A673 (cell line): ENCODE data around the gene COL5A3. TPM values are rescaled to one million over a fixed set of nuclear protein-coding genes. Genes with fewer than 3 reads are reported as not detected.
"Not testable (repeated sequence)": the region's sequence is repeated elsewhere in the genome, so short reads cannot be mapped to it uniquely, and the experiment has no call there.

Experiments used
- BruUV-seq: library from RNA; stranded (reverse); fragments of 400-500 nt; replicated peaks from 2 replicates; lab custom pipeline; 2021; lab: Mats Ljungman, UMichigan
- CTCF ChIA-PET: fragments of 300-600 bp; sonication (Branson Sonifier 250); formaldehyde crosslinking; loops from one replicate; lab custom pipeline; 2022; ENCODE audit warnings: antibody characterized with exemption; lab: Charles Lee
- POLR2A ChIA-PET: fragments of 300-600 bp; sonication (Branson Sonifier 250); formaldehyde crosslinking; loops from one replicate; lab custom pipeline; 2022; ENCODE audit warnings: antibody characterized with exemption; ENCODE audit not compliant: low non-redundant PET; lab: Charles Lee
- DNase-seq: peaks from one replicate; pipeline ENCODE4 v3.0.0-alpha.2; 2015; ENCODE audit warnings: low spot score
- H3K27ac ChIP-seq: fragments of 200-600 bp; sonication (generic); 2 replicates; pipeline ENCODE4 v1.5.1; 2016; ENCODE audit warnings: mixed run types, low read depth, mild to moderate bottlenecking, mixed read lengths, antibody characterized with exemption, low read length; ENCODE audit not compliant: poor library complexity, severe bottlenecking
- H3K27me3 ChIP-seq: fragments of 200-600 bp; sonication (generic); replicated peaks from 2 replicates; pipeline ENCODE4 v1.6.1; 2017; ENCODE audit warnings: mixed run types, low read depth, mild to moderate bottlenecking, mixed read lengths, antibody characterized with exemption, low read length; ENCODE audit not compliant: insufficient read depth, poor library complexity
- H3K36me3 ChIP-seq: fragments of 200-600 bp; sonication (generic); 2 replicates; pipeline ENCODE4 v1.6.1; 2016; ENCODE audit warnings: mixed run types, mild to moderate bottlenecking, mixed read lengths, antibody characterized with exemption, low read length; ENCODE audit not compliant: insufficient read depth, poor library complexity, severe bottlenecking
- H3K4me1 ChIP-seq: fragments of 200-600 bp; sonication (generic); 2 replicates; pipeline ENCODE4 v1.6.1; 2017; ENCODE audit warnings: mixed run types, mild to moderate bottlenecking, mixed read lengths, antibody characterized with exemption, low read length; ENCODE audit not compliant: insufficient read depth, poor library complexity, severe bottlenecking
- H3K4me3 ChIP-seq: fragments of 200-600 bp; sonication (generic); 2 replicates; pipeline ENCODE4 v1.5.1; 2016; ENCODE audit warnings: low read depth, mixed run types, mild to moderate bottlenecking, mixed read lengths, low read length; ENCODE audit not compliant: poor library complexity, severe bottlenecking
- H3K9me3 ChIP-seq: fragments of 200-600 bp; sonication (generic); 2 replicates; pipeline ENCODE4 v1.6.1; 2016; ENCODE audit warnings: mixed run types, low read depth, mild to moderate bottlenecking, mixed read lengths, antibody characterized with exemption, low read length; ENCODE audit not compliant: poor library complexity, severe bottlenecking
- CTCF ChIP-seq: fragments of 300-800, 200-600 bp; sonication (generic); conservative IDR thresholded peaks from 2 replicates; pipeline ENCODE4 v1.5.1; 2017; ENCODE audit warnings: low read depth, mild to moderate bottlenecking, antibody characterized with exemption, low read length, moderate library complexity, mixed read lengths
- EZH2 ChIP-seq: fragments of 200-600 bp; sonication (generic); IDR thresholded peaks from 2 replicates; pipeline ENCODE4 v1.6.1; 2017; ENCODE audit warnings: borderline replicate concordance, low read depth, mild to moderate bottlenecking, mixed read lengths, antibody characterized with exemption, low read length; ENCODE audit not compliant: poor library complexity, severe bottlenecking
- intact Hi-C: fragments of 100-400 bp; cut with micrococcal nuclease; formaldehyde crosslinking; loops from one replicate; pipeline ENCODE4 v1.10.0; 2022; ENCODE audit not compliant: unreplicated experiment
- total RNA-seq: library from RNA; stranded (reverse); gene quantifications from 2 replicates; pipeline ENCODE4 v1.2.3, GENCODE V29; 2021

The COL5A3 gene
- total RNA-seq, 1 experiment from 2014 or later = 6.8 TPM

GRCh38 chr19:9953802-9954542 lies 56.3 kb downstream of the COL5A3 start:
- intact Hi-C loops = no loop called here
- Histone ChIP-seq H3K4me3 (no peak overlapping the region), H3K27ac (peak overlapping the region; percentile 58), H3K9me3 (no peaks in the 10 kb centered on the region), H3K36me3 (no peaks in the 10 kb centered on the region), H3K4me1 (peaks cover 11% of the 10 kb centered on the region), H3K27me3 (no peaks in the 10 kb centered on the region)
- no peak for TF ChIP-seq EZH2
- TF ChIP-seq CTCF = no peak
- BruUV-seq = no TSS peak
- DNase-seq = peak; percentile 60
- ChIA-PET CTCF (interaction anchor here (0.7 kb wide), 1 partner anchor 46 kb away, joined by 6 read pairs; no protein-coding TSS in a partner anchor), POLR2A (no interaction called here)

GRCh38 chr19:9952276-9952675 lies 58.0 kb downstream of the COL5A3 start:
- no peaks in the 10 kb centered on the region for H3K36me3 ChIP-seq
- no peaks in the 10 kb centered on the region for H3K27me3 ChIP-seq
- no peak overlapping the region for H3K27ac ChIP-seq
- intact Hi-C loops = no loop called here
- no peaks in the 10 kb centered on the region for H3K9me3 ChIP-seq
- no peak overlapping the region for H3K4me3 ChIP-seq
- TF ChIP-seq CTCF = no peak
- TF ChIP-seq EZH2 = no peak
- POLR2A ChIA-PET = interaction anchor here (0.7 kb wide), 1 partner anchor 168 kb away, joined by 3 read pairs; no protein-coding TSS in a partner anchor
- no peak for DNase-seq
- CTCF ChIA-PET = interaction anchor here (0.6 kb wide), 1 partner anchor 125 kb away, joined by 5 read pairs; no protein-coding TSS in a partner anchor
- peaks cover 11% of the 10 kb centered on the region for H3K4me1 ChIP-seq
- no TSS peak for BruUV-seq

GRCh38 chr19:9947441-9947840 lies 62.9 kb downstream of the COL5A3 start:
- no peak for DNase-seq
- BruUV-seq = no TSS peak
- Histone ChIP-seq H3K27me3 (no peaks in the 10 kb centered on the region), H3K4me3 (no peak overlapping the region), H3K27ac (peak overlapping the region; percentile 93), H3K36me3 (no peaks in the 10 kb centered on the region), H3K9me3 (no peaks in the 10 kb centered on the region), H3K4me1 (peaks cover 24% of the 10 kb centered on the region)
- TF ChIP-seq EZH2 (no peak), CTCF (no peak)
- POLR2A ChIA-PET = no interaction called here
- CTCF ChIA-PET = no interaction called here
- intact Hi-C loops = no loop called here

GRCh38 chr19:9946528-9947125 lies 63.7 kb downstream of the COL5A3 start:
- intact Hi-C loops, DNase-seq, H3K4me3 ChIP-seq, CTCF ChIA-PET, H3K9me3 ChIP-seq, POLR2A ChIA-PET, H3K27me3 ChIP-seq, H3K36me3 ChIP-seq, BruUV-seq: not testable (repeated sequence)
- peaks cover 21% of the 10 kb centered on the region for H3K4me1 ChIP-seq
- H3K27ac ChIP-seq = peak overlapping the region; percentile 93
